Fibroblast of lung (primary cell): ENCODE measurements around the gene FZR1. TPM values are rescaled to one million over a fixed set of nuclear protein-coding genes. Genes with fewer than 3 reads are reported as not detected.

Experiments used
- DNase-seq, 2 donors: peaks; one replicate each; pipeline versions ENCODE4 v3.0.0 to v3.0.0-alpha.2; 2010; ENCODE audit warnings: low read depth in 2 of 2
- H2AFZ ChIP-seq: 2 replicates; pipeline ENCODE4 v1.5.1; 2012; ENCODE audit warnings: low read length, control low read depth, inconsistent platforms
- H3K27ac ChIP-seq: 2 replicates; pipeline ENCODE4 v1.5.1; 2011; ENCODE audit warnings: low read length, control low read depth; ENCODE audit not compliant: insufficient read depth
- H3K27me3 ChIP-seq: 2 replicates; pipeline ENCODE4 v1.5.1; 2011; ENCODE audit warnings: mild to moderate bottlenecking, low read length; ENCODE audit not compliant: control insufficient read depth, insufficient read depth
- H3K36me3 ChIP-seq: 2 replicates; pipeline ENCODE4 v1.5.1; 2011; ENCODE audit warnings: low read length; ENCODE audit not compliant: control insufficient read depth, insufficient read depth
- H3K4me1 ChIP-seq: 2 replicates; pipeline ENCODE4 v1.5.1; 2011; ENCODE audit warnings: low read length; ENCODE audit not compliant: control insufficient read depth, insufficient read depth; ENCODE audit errors: extremely low read depth
- H3K4me2 ChIP-seq: 2 replicates; pipeline ENCODE4 v1.5.1; 2011; ENCODE audit warnings: low read length, control low read depth; ENCODE audit not compliant: insufficient read depth; ENCODE audit errors: extremely low read depth
- H3K4me3 ChIP-seq, 4 experiments: fragments of 200-600 bp in 1 of 4; sonication (generic) in 1 of 4; replicated peaks in 1 of 4; 2 replicates each; pipeline ENCODE4 v1.5.1; 2011 to 2016; ENCODE audit warnings: low read length in 4 of 4, low read depth in 3 of 4, mild to moderate bottlenecking in 3 of 4, control low read depth in 2 of 4, inconsistent platforms in 1 of 4, mixed read lengths in 1 of 4; ENCODE audit not compliant: insufficient read depth in 1 of 4; ENCODE audit errors: control extremely low read depth in 1 of 4
- H3K79me2 ChIP-seq: 2 replicates; pipeline ENCODE4 v1.5.1; 2012; ENCODE audit warnings: mild to moderate bottlenecking, low read length, inconsistent platforms; ENCODE audit not compliant: control insufficient read depth, insufficient read depth
- H3K9ac ChIP-seq: 2 replicates; pipeline ENCODE4 v1.5.1; 2011; ENCODE audit warnings: mild to moderate bottlenecking, low read length, control low read depth; ENCODE audit not compliant: insufficient read depth
- H3K9me3 ChIP-seq: 2 replicates; pipeline ENCODE4 v1.5.1; 2012; ENCODE audit warnings: low read depth, low read length; ENCODE audit not compliant: control insufficient read depth, insufficient read depth
- H4K20me1 ChIP-seq: 2 replicates; pipeline ENCODE4 v1.5.1; 2011; ENCODE audit warnings: low read length; ENCODE audit not compliant: control insufficient read depth, insufficient read depth; ENCODE audit errors: extremely low read depth
- CTCF ChIP-seq, 2 donors: IDR thresholded peaks in 1 of 2; conservative IDR thresholded peaks in 1 of 2; 1 replicate in 1 of 2; 2 replicates in 1 of 2; pipeline ENCODE4 v1.5.1; 2011 to 2012; ENCODE audit warnings: low read length in 2 of 2, control low read depth in 1 of 2, inconsistent platforms in 1 of 2, low read depth in 1 of 2, mild to moderate bottlenecking in 1 of 2
- EZH2 ChIP-seq: IDR thresholded peaks from 2 replicates; pipeline ENCODE4 v1.5.1; 2012; ENCODE audit warnings: low read length, control low read depth, mild to moderate bottlenecking; ENCODE audit errors: missing control alignments
- polyA plus RNA-seq, 2 donors: library from polyadenylated mRNA; depleted of rRNA in 1 of 2; stranded (reverse) in 1 of 2; unstranded in 1 of 2; fragments of >200 nt; gene quantifications; 2 replicates each; pipeline ENCODE4 v1.2.1, GENCODE V29; 2011 to 2012; ENCODE audit warnings: missing spikeins in 1 of 2
- total RNA-seq: library from RNA; depleted of rRNA; stranded (reverse); fragments of >200 nt; gene quantifications from 2 replicates; pipeline ENCODE4 v1.2.1, GENCODE V29; 2014

FZR1 gene
- total and polyA plus RNA-seq, 2 donors (not counting 1 experiment from before 2014, with no cell fraction given), result 15.0 to 38.0 TPM

GRCh38 chr19:3556423-3556977 is 50.4 kb downstream of the FZR1 start:
- Histone ChIP-seq H2AFZ (no peak overlapping the region), H3K9ac (peak overlapping the region; percentile 70)

GRCh38 chr19:3556978-3557460 is 50.9 kb downstream of the FZR1 start:
- Histone ChIP-seq H4K20me1 (no peaks in the 10 kb centered on the region), H2AFZ (no peak overlapping the region), H3K4me2 (peak overlapping the region; percentile 79), H3K9ac (peak overlapping the region; percentile 70), H3K79me2 (peaks cover 19% of the 10 kb centered on the region), H3K9me3 (no peaks in the 10 kb centered on the region), H3K4me1 (peaks cover 7% of the 10 kb centered on the region), H3K27me3 (no peaks in the 10 kb centered on the region), H3K27ac (peak overlapping the region; percentile 8), H3K4me3 (peak overlapping the region; percentile 41 to 79 (median 66)), H3K36me3 (no peaks in the 10 kb centered on the region)
- TF ChIP-seq EZH2 (no peak), CTCF (conservative IDR thresholded peaks at IDR 0.05 in 1 of 2, IDR thresholded peaks at IDR 0.05 in 1 of 2; ENCODE audit: low read depth in 1 of 2, low read length in 2 of 2) (no peak)
- peak in 1 of 2 donors; percentile 42 for DNase-seq

More at GRCh38 chr19:3556423-3556977, 50.4 kb downstream of the FZR1 start:
- TF ChIP-seq EZH2 (no peak), CTCF (conservative IDR thresholded peaks at IDR 0.05 in 1 of 2, IDR thresholded peaks at IDR 0.05 in 1 of 2; ENCODE audit: low read depth in 1 of 2, low read length in 2 of 2) (no peak)
- H3K4me1 ChIP-seq, result peaks cover 7% of the 10 kb centered on the region
- peaks cover 19% of the 10 kb centered on the region for H3K79me2 ChIP-seq
- no peaks in the 10 kb centered on the region for H3K9me3 ChIP-seq
- no peaks in the 10 kb centered on the region for H3K36me3 ChIP-seq
- peak overlapping the region; percentile 79 for H3K4me2 ChIP-seq
- DNase-seq, result no peak
- no peaks in the 10 kb centered on the region for H3K27me3 ChIP-seq
- peak overlapping the region; percentile 8 for H3K27ac ChIP-seq
- H3K4me3 ChIP-seq, result peak overlapping the region; percentile 41 to 79 (median 66)
- no peaks in the 10 kb centered on the region for H4K20me1 ChIP-seq

- Histone ChIP-seq H3K9ac (peak within 1 kb of the TSS; percentile 75), H3K79me2 (peaks cover 19% of the 10 kb centered on the region), H3K36me3 (no peaks in the 10 kb centered on the region), H3K27me3 (no peaks in the 10 kb centered on the region), H3K27ac (peak within 1 kb of the TSS; percentile 81), H3K4me1 (peaks cover 7% of the 10 kb centered on the region), H3K4me2 (peak within 1 kb of the TSS; percentile 88), H3K4me3 (peak within 1 kb of the TSS; percentile 65 to 81 (median 78)), H3K9me3 (no peaks in the 10 kb centered on the region), H4K20me1 (no peaks in the 10 kb centered on the region), H2AFZ (peak within 1 kb of the TSS; percentile 73)
- peak; percentile 92 to 93 for DNase-seq
- TF ChIP-seq CTCF (conservative IDR thresholded peaks at IDR 0.05 in 1 of 2, IDR thresholded peaks at IDR 0.05 in 1 of 2; ENCODE audit: low read depth in 1 of 2, low read length in 2 of 2), result no peak
- TF ChIP-seq EZH2, result no peak
Measured at GRCh38 chr19:3557461-3558248, 51.5 kb downstream of the FZR1 start, which contains the start of gene MFSD12. Gene MFSD12, minus strand, starts transcription at chr19:3557586. Its CDS starts 183 bp downstream, at chr19:3557403.
